ENCODE results near the gene P3H3. TPM values are rescaled to one million over a fixed set of nuclear protein-coding genes. Genes with fewer than 3 reads are reported as not detected.
"Not testable (repeated sequence)": the region's sequence is repeated elsewhere in the genome, so short reads cannot be mapped to it uniquely, and the experiment has no call there.

P3H3 gene
- polyA plus RNA-seq, 1 experiment: 71.6 TPM

GRCh38 chr12:6869049-6870021, 41.1 kb downstream of the P3H3 start:
- H3K36me3 ChIP-seq (ENCODE audit: control insufficient read depth, insufficient read depth, low read length): peaks cover 31% of the 10 kb centered on the region
- peak; percentile 86 for TF ChIP-seq CTCF (IDR thresholded peaks at IDR 0.05; ENCODE audit: insufficient read depth, low read depth, low read length)
- no peak for DNase-seq (ENCODE audit: low read depth)
- H3K4me3 ChIP-seq (ENCODE audit: low read depth, low read length): peak overlapping the region; percentile 98
- ChIA-PET CTCF (interaction anchor here (0.6 to 9.7 kb wide), 24 partner anchors 9 to 244 kb away, joined by 3 to 112 read pairs (median 5); partner anchors contain the start of genes CDCA3, LRRC23, MLF2 and PTMS), POLR2A (interaction anchor here (4.7 kb wide), 1 partner anchor 17 kb away, joined by 34 read pairs; the partner anchor contains the start of genes CDCA3 and USP5)
- H3K27me3 ChIP-seq (ENCODE audit: control insufficient read depth, insufficient read depth, low read length): no peaks in the 10 kb centered on the region

GRCh38 chr12:6870304-6870703, 42.1 kb downstream of the P3H3 start:
- ChIA-PET CTCF (interaction anchor here (1.4 to 9.7 kb wide), 5 partner anchors 15 to 98 kb away, joined by 4 to 112 read pairs (median 8); partner anchors contain the start of genes CDCA3 and USP5), POLR2A (interaction anchor here (3.7 kb wide), 1 partner anchor 18 kb away, joined by 19 read pairs; the partner anchor contains the start of genes CDCA3 and USP5)
- H3K4me3 ChIP-seq (ENCODE audit: low read depth, low read length); H3K27me3 ChIP-seq (ENCODE audit: control insufficient read depth, insufficient read depth, low read length); DNase-seq (ENCODE audit: low read depth): not testable (repeated sequence)
- peaks cover 27% of the 10 kb centered on the region for H3K36me3 ChIP-seq (ENCODE audit: control insufficient read depth, insufficient read depth, low read length)

GRCh38 chr12:6871052-6871957, 43.1 kb downstream of the P3H3 start:
- ChIA-PET POLR2A (interaction anchor here (1.1 to 3.7 kb wide), 2 partner anchors 19 to 20 kb away, joined by 5 to 19 read pairs; partner anchors contain the start of genes CDCA3 and USP5), CTCF (interaction anchor here (0.5 to 9.7 kb wide), 20 partner anchors 11 to 1788 kb away, joined by 3 to 112 read pairs (median 8); partner anchors contain the start of genes C12orf57, CDCA3, ENO2 and GNB3)
- H3K27me3 ChIP-seq (ENCODE audit: control insufficient read depth, insufficient read depth, low read length): no peaks in the 10 kb centered on the region
- no peak for DNase-seq (ENCODE audit: low read depth)
- peak overlapping the region; percentile 65; the same call in 1 of the 2 replicates for H3K4me3 ChIP-seq (ENCODE audit: low read depth, low read length)
- H3K36me3 ChIP-seq (ENCODE audit: control insufficient read depth, insufficient read depth, low read length): peaks cover 26% of the 10 kb centered on the region
- TF ChIP-seq CTCF (IDR thresholded peaks at IDR 0.05; ENCODE audit: insufficient read depth, low read depth, low read length): no peak

GRCh38 chr12:6872073-6873048, 44.2 kb downstream of the P3H3 start:
- peak; percentile 99 for TF ChIP-seq CTCF (IDR thresholded peaks at IDR 0.05; ENCODE audit: insufficient read depth, low read depth, low read length)
- Histone ChIP-seq H3K36me3 (ENCODE audit: control insufficient read depth, insufficient read depth, low read length) (peaks cover 26% of the 10 kb centered on the region), H3K27me3 (ENCODE audit: control insufficient read depth, insufficient read depth, low read length) (no peaks in the 10 kb centered on the region), H3K4me3 (ENCODE audit: low read depth, low read length) (peak overlapping the region; percentile 65)
- ChIA-PET POLR2A (interaction anchor here (0.7 to 3.7 kb wide), 6 partner anchors 19 to 66 kb away, joined by 4 to 19 read pairs (median 6); partner anchors contain the start of genes CDCA3 and USP5), CTCF (interaction anchor here (0.6 to 9.7 kb wide), 42 partner anchors 9 to 644 kb away, joined by 3 to 112 read pairs (median 4); partner anchors contain the start of genes C12orf57, CDCA3, ENO2 and GNB3)
- DNase-seq (ENCODE audit: low read depth): no peak

All from BJ (cell line).